ENCODE data around the gene RPS3A. TPM values are rescaled to one million over a fixed set of nuclear protein-coding genes. Genes with fewer than 3 reads are reported as not detected.

Gene RPS3A
- total RNA-seq, 2 experiments from 2014 or later: 3,925 to 4,071 TPM

GRCh38 chr4:151152028-151152427 lies 52.6 kb downstream of the RPS3A start:
- H3K36me3 Mint-ChIP-seq (ENCODE audit: low read depth): no peaks in the 10 kb centered on the region
- DNase-seq: no peak
- H3K4me3 ChIP-seq (ENCODE audit: low read length): no peak overlapping the region
- no peak overlapping the region for H3K27ac ChIP-seq (ENCODE audit: low read depth in 1 of 2, low read length in 2 of 2)
- H3K4me1 ChIP-seq (ENCODE audit: insufficient read depth, low read length): no peaks in the 10 kb centered on the region
- H3K9me3 Mint-ChIP-seq: no peaks in the 10 kb centered on the region
- no peaks in the 10 kb centered on the region for H3K36me3 ChIP-seq (ENCODE audit: insufficient read depth, low read length)
- ChIA-PET POLR2A (no interaction called here), CTCF (interaction anchor here (0.7 to 1.5 kb wide), 2 partner anchors 9 to 412 kb away, joined by 5 to 6 read pairs; no protein-coding TSS in a partner anchor)
- intact Hi-C loops (cut with DNase I, micrococcal nuclease): no loop called here
- no peak for TF ChIP-seq CTCF (IDR thresholded peaks at IDR 0.05)
- H3K4me1 Mint-ChIP-seq (ENCODE audit: low read depth): no peaks in the 10 kb centered on the region
- H3K27me3 ChIP-seq (ENCODE audit: control insufficient read depth in 1 of 2, insufficient read depth in 2 of 2, low read length in 2 of 2): no peaks in the 10 kb centered on the region
- ATAC-seq (ENCODE audit: poor library complexity): no peak
- no peak overlapping the region for H3K27ac Mint-ChIP-seq
- no peak overlapping the region for H3K4me3 Mint-ChIP-seq
- H3K9me3 ChIP-seq (ENCODE audit: control insufficient read depth in 1 of 2, insufficient read depth in 1 of 2, low read length in 2 of 2): no peaks in the 10 kb centered on the region
- peaks cover 17% of the 10 kb centered on the region for H3K27me3 Mint-ChIP-seq

GRCh38 chr4:151153585-151153984 lies 54.2 kb downstream of the RPS3A start:
- Mint-ChIP-seq H3K9me3 (no peaks in the 10 kb centered on the region), H3K36me3 (ENCODE audit: low read depth) (no peaks in the 10 kb centered on the region), H3K27me3 (peaks cover 25% of the 10 kb centered on the region), H3K4me3 (no peak overlapping the region), H3K4me1 (ENCODE audit: low read depth) (no peaks in the 10 kb centered on the region), H3K27ac (no peak overlapping the region)
- Histone ChIP-seq H3K27me3 (ENCODE audit: control insufficient read depth in 1 of 2, insufficient read depth in 2 of 2, low read length in 2 of 2) (no peaks in the 10 kb centered on the region), H3K4me3 (ENCODE audit: low read length) (no peak overlapping the region), H3K27ac (ENCODE audit: low read depth in 1 of 2, low read length in 2 of 2) (no peak overlapping the region), H3K4me1 (ENCODE audit: insufficient read depth, low read length) (no peaks in the 10 kb centered on the region), H3K9me3 (ENCODE audit: control insufficient read depth in 1 of 2, insufficient read depth in 1 of 2, low read length in 2 of 2) (no peaks in the 10 kb centered on the region), H3K36me3 (ENCODE audit: insufficient read depth, low read length) (no peaks in the 10 kb centered on the region)
- POLR2A ChIA-PET: no interaction called here
- CTCF ChIA-PET: interaction anchor here (1.2 kb wide), 1 partner anchor 12 kb away, joined by 3 read pairs; no protein-coding TSS in a partner anchor
- ATAC-seq (ENCODE audit: poor library complexity) (no peak), DNase-seq (no peak)
- no peak for TF ChIP-seq CTCF (IDR thresholded peaks at IDR 0.05)
- intact Hi-C loops (cut with DNase I, micrococcal nuclease): no loop called here

Other genes with a start within 250 kb of the RPS3A start
- gene LRBA, start 84.3 kb upstream of the RPS3A start, total RNA-seq: 10 to 100 TPM; 52.6 to 55.0 TPM
- not detected for gene PRSS48, start 177.5 kb downstream of the RPS3A start, total RNA-seq
- under 1 TPM in 1 of 2 experiments, not detected in 1; 0.27 TPM for gene SH3D19, start 226.0 kb downstream of the RPS3A start, total RNA-seq